ENCODE data around the gene TMEM260. TPM values are rescaled to one million over a fixed set of nuclear protein-coding genes. Genes with fewer than 3 reads are reported as not detected.
"Not testable (repeated sequence)": the region's sequence is repeated elsewhere in the genome, so short reads cannot be mapped to it uniquely, and the experiment has no call there.

TMEM260 gene
- total and polyA plus RNA-seq, 12 donors, result 9.1 to 26.6 (median 18.2) TPM

DNA sequence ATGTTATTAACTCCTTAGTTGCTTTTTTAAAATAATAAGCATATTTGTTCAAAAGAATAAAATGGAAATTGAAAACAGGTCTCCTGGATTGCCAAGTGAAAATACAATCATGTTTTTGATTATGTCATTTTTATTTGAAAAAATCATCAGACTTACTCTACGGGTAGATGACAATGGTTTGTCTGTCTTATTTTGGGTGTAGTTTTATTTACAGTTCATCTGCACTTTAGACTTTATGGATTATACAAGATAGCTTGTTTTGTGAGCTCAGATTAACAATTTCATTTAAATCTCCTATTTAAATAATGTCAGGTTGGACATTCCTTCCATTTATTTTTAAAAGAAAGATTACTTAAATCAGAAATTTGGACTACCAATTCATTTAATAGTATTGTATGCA, 14.8 kb downstream of the TMEM260 start:
- intact Hi-C loops (cut with DNase I), result no loop called here
- peaks cover 0 to 11% of the 10 kb centered on the region in 2 donors for H3K4me1 ChIP-seq (replicated peaks in 1 of 2)

GRCh38 chr14:56598519-56598918, 18.9 kb downstream of the TMEM260 start:
- TF ChIP-seq, protein P1, sequence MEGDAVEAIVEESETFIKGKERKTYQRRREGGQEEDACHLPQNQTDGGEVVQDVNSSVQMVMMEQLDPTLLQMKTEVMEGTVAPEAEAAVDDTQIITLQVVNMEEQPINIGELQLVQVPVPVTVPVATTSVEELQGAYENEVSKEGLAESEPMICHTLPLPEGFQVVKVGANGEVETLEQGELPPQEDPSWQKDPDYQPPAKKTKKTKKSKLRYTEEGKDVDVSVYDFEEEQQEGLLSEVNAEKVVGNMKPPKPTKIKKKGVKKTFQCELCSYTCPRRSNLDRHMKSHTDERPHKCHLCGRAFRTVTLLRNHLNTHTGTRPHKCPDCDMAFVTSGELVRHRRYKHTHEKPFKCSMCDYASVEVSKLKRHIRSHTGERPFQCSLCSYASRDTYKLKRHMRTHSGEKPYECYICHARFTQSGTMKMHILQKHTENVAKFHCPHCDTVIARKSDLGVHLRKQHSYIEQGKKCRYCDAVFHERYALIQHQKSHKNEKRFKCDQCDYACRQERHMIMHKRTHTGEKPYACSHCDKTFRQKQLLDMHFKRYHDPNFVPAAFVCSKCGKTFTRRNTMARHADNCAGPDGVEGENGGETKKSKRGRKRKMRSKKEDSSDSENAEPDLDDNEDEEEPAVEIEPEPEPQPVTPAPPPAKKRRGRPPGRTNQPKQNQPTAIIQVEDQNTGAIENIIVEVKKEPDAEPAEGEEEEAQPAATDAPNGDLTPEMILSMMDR (IDR thresholded peaks at IDR 0.05), result no peak
- no peak for TF ChIP-seq POLR2A (IDR thresholded peaks at IDR 0.05)
- 92 to 100% (median 98%) methylated on average over 1 of the region's 1 CpG for WGBS, 4 donors
- DNase-seq, result no peak
- Histone ChIP-seq H3K36me3 (replicated peaks in 1 of 2) (peaks cover 0 to 4% of the 10 kb centered on the region in 2 donors), H3K4me3 (no peak overlapping the region), H3K27me3 (no peaks in the 10 kb centered on the region), H3K9me3 (replicated peaks in 1 of 3) (no peaks in the 10 kb centered on the region), H3K4me1 (replicated peaks in 1 of 2) (no peaks in the 10 kb centered on the region), H3K27ac (no peak overlapping the region)
- intact Hi-C loops (cut with DNase I), result no loop called here

More for the DNA sequence above, 14.8 kb downstream of the TMEM260 start:
- no peaks in the 10 kb centered on the region for H3K9me3 ChIP-seq (replicated peaks in 1 of 3)
- 83 to 98% (median 93%) methylated on average over 1 of the region's 1 CpG for WGBS, 4 donors
- H3K27me3 ChIP-seq, result no peaks in the 10 kb centered on the region
- no peak overlapping the region for H3K4me3 ChIP-seq
- no peak for TF ChIP-seq POLR2A (IDR thresholded peaks at IDR 0.05)
- H3K27ac ChIP-seq, result no peak overlapping the region
- H3K36me3 ChIP-seq (replicated peaks in 1 of 2), result peaks cover 0 to 4% of the 10 kb centered on the region in 2 donors
- no peak for DNase-seq

DNA sequence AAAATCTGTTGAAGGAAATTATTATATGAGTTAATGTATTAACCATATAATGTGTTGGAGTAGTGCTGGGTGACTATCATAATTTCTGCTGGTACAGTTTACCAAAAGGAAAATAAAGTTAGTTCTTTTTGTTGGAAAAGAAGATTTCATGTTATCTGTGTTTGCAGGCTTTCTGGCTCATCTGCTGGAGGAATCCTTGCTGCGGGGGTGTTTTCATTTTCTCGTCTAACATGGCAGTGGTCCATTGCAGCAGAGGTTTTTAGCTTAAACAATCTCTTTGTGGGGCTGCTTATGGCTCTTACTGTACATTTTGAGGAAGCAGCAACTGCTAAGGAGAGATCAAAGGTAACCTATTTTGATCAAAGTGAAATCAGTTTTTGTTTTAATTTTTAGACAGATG, 24.1 kb downstream of the TMEM260 start:
- no peak for TF ChIP-seq POLR2A (IDR thresholded peaks at IDR 0.05)
- TF ChIP-seq, protein P1 (IDR thresholded peaks at IDR 0.05), result no peak
- no peak overlapping the region for H3K4me3 ChIP-seq
- no peak for DNase-seq
- 84 to 99% (median 86%) methylated on average over 2 of the region's 2 CpGs for WGBS, 4 donors
- peaks cover 0 to 4% (median 0%) of the 10 kb centered on the region in 3 donors for H3K9me3 ChIP-seq (replicated peaks in 1 of 3)
- intact Hi-C loops (cut with DNase I), result no loop called here
- no peaks in the 10 kb centered on the region for H3K4me1 ChIP-seq (replicated peaks in 1 of 2)
- H3K36me3 ChIP-seq (replicated peaks in 1 of 2), result no peaks in the 10 kb centered on the region
- H3K27me3 ChIP-seq, result no peaks in the 10 kb centered on the region
- H3K27ac ChIP-seq, result no peak overlapping the region

GRCh38 chr14:56608689-56609088, 29.1 kb downstream of the TMEM260 start:
- peaks cover 0 to 8% (median 0%) of the 10 kb centered on the region in 3 donors for H3K9me3 ChIP-seq (replicated peaks in 1 of 3)
- no peaks in the 10 kb centered on the region for H3K4me1 ChIP-seq (replicated peaks in 1 of 2)
- no peak overlapping the region for H3K4me3 ChIP-seq
- no peak overlapping the region for H3K27ac ChIP-seq
- no peak for DNase-seq
- TF ChIP-seq, protein P1 (IDR thresholded peaks at IDR 0.05), result no peak
- TF ChIP-seq POLR2A (IDR thresholded peaks at IDR 0.05), result no peak
- no peaks in the 10 kb centered on the region for H3K36me3 ChIP-seq (replicated peaks in 1 of 2)
- intact Hi-C loops (cut with DNase I), result no loop called here
- 89 to 97% (median 92%) methylated on average over 2 of the region's 2 CpGs for WGBS, 4 donors
- H3K27me3 ChIP-seq, result no peaks in the 10 kb centered on the region

DNA sequence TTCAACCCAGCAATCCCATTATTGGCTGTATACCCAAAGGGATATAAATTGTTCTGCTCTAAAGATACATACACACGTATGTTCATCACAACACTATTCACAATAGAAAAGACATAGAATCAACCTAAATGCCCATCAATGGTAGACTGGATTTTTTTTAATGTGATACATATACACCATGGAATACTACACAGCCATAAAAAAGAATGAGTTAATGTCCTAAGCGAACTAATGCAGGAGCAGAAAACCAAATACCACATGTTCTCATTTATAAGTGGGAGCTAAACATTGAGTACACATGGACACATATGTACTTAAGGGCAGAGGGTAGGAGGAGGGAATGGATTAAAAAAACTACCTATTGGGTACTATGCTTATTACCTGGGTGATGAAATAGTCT, 32.1 kb downstream of the TMEM260 start:
- not testable (repeated sequence) for H3K36me3 ChIP-seq (replicated peaks in 1 of 2)

More for the DNA sequence above, 32.1 kb downstream of the TMEM260 start:
- H3K27ac ChIP-seq; DNase-seq; H3K4me3 ChIP-seq; H3K9me3 ChIP-seq (replicated peaks in 1 of 3); intact Hi-C loops (cut with DNase I); H3K4me1 ChIP-seq (replicated peaks in 1 of 2); H3K27me3 ChIP-seq: not testable (repeated sequence)
- WGBS, 4 donors, result 97 to 99% (median 97%) methylated on average over 2 of the region's 2 CpGs
